ENCODE measurements around the gene FGF12. TPM values are rescaled to one million over a fixed set of nuclear protein-coding genes. Genes with fewer than 3 reads are reported as not detected.

FGF12 gene
- total RNA-seq, 2 experiments from 2014 or later: 0.06 to 1.7 TPM

GRCh38 chr3:192373032-192373431 is 354.3 kb downstream of the FGF12 start:
- Histone ChIP-seq H3K36me3 (ENCODE audit: insufficient read depth, low read length) (no peaks in the 10 kb centered on the region), H3K9me2 (ENCODE audit: insufficient read depth, low read length) (no peaks in the 10 kb centered on the region), H2AFZ (ENCODE audit: low read length) (no peak overlapping the region), H3K79me2 (ENCODE audit: insufficient read depth, low read depth, low read length) (no peaks in the 10 kb centered on the region), H3K4me3 (ENCODE audit: low read depth, low read length, poor library complexity, severe bottlenecking) (no peak overlapping the region), H3K27ac (ENCODE audit: low read depth, low read length, poor library complexity, severe bottlenecking) (no peak overlapping the region), H3K4me1 (ENCODE audit: insufficient read depth, low read length, poor library complexity, severe bottlenecking) (no peaks in the 10 kb centered on the region), H3K9me3 (ENCODE audit: low read length) (no peaks in the 10 kb centered on the region), H3K4me2 (ENCODE audit: low read length) (no peak overlapping the region), H4K20me1 (ENCODE audit: insufficient read depth, low read length) (no peaks in the 10 kb centered on the region)
- BruUV-seq (replicated peaks): no TSS peak
- no peak for DNase-seq (ENCODE audit: low spot score)
- intact Hi-C loops (cut with micrococcal nuclease; ENCODE audit: unreplicated experiment): no loop called here
- POLR2A ChIA-PET: interaction anchor here (0.8 kb wide), 1 partner anchor 12 kb away, joined by 3 read pairs; no protein-coding TSS in a partner anchor
- CTCF ChIA-PET (ENCODE audit: unreplicated experiment): no interaction called here
- no peak for TF ChIP-seq CTCF (conservative IDR thresholded peaks at IDR 0.05; ENCODE audit: low read length)
- TF ChIP-seq EZH2phosphoT487 (IDR thresholded peaks at IDR 0.05; ENCODE audit: borderline replicate concordance, low read depth, low read length): no peak

DNA sequence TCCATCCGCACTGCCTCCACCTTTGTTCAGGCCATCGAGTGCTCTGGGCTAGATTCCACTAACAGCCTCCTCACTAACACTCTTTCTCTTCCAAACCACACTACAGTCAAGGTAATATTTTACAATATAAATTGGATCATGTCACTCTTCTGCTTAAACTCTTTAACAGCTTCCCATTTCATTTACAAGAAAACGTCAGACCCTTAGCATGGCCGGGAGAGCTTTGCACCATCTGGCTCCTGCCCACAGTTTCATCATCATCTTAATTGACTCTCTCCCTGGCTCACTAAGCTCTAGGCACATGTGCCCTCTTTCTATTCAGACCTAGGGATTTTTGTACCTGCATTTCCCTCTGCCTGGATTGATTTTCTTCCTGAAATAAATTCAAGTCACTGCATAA is 354.7 kb downstream of the FGF12 start:
- Histone ChIP-seq H3K9me3 (ENCODE audit: low read length) (no peaks in the 10 kb centered on the region), H4K20me1 (ENCODE audit: insufficient read depth, low read length) (no peaks in the 10 kb centered on the region), H3K79me2 (ENCODE audit: insufficient read depth, low read depth, low read length) (no peaks in the 10 kb centered on the region), H2AFZ (ENCODE audit: low read length) (no peak overlapping the region), H3K27ac (ENCODE audit: low read depth, low read length, poor library complexity, severe bottlenecking) (no peak overlapping the region), H3K9me2 (ENCODE audit: insufficient read depth, low read length) (no peaks in the 10 kb centered on the region), H3K36me3 (ENCODE audit: insufficient read depth, low read length) (no peaks in the 10 kb centered on the region), H3K4me3 (ENCODE audit: low read depth, low read length, poor library complexity, severe bottlenecking) (no peak overlapping the region), H3K4me2 (ENCODE audit: low read length) (no peak overlapping the region), H3K4me1 (ENCODE audit: insufficient read depth, low read length, poor library complexity, severe bottlenecking) (no peaks in the 10 kb centered on the region)
- TF ChIP-seq CTCF (conservative IDR thresholded peaks at IDR 0.05; ENCODE audit: low read length) (no peak), EZH2phosphoT487 (IDR thresholded peaks at IDR 0.05; ENCODE audit: borderline replicate concordance, low read depth, low read length) (no peak)
- BruUV-seq (replicated peaks): no TSS peak
- CTCF ChIA-PET (ENCODE audit: unreplicated experiment): no interaction called here
- intact Hi-C loops (cut with micrococcal nuclease; ENCODE audit: unreplicated experiment): no loop called here
- POLR2A ChIA-PET: interaction anchor here (0.8 kb wide), 1 partner anchor 12 kb away, joined by 3 read pairs; no protein-coding TSS in a partner anchor
- no peak for DNase-seq (ENCODE audit: low spot score)

DNA sequence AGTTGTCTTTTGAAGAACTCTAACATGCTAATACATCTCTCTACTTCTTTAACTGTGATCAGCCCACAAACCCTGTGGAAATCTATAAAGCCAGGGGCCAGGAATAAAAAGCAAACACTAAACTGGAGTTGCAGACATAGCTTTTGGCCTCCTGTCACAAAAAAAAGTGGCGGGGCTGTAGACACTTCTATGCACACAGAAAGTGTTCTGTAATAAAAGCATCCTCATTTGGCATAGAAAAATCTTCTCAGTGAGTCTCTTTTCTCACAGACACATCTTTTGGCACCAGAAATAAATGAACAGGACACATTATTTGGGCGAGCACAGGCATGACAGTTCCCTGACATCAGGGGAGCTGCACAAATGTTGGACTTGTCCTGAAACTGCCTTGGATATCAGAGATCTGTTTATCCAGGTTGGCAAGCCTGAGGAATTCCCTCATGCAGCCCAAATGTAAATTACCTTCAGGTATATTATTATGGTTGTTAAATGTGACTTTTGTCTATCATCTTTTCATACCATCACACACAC is 355.4 kb downstream of the FGF12 start:
- no peaks in the 10 kb centered on the region for H3K9me3 ChIP-seq (ENCODE audit: low read length)

More for the DNA sequence above, 355.4 kb downstream of the FGF12 start:
- Histone ChIP-seq H3K4me1 (ENCODE audit: insufficient read depth, low read length, poor library complexity, severe bottlenecking) (no peaks in the 10 kb centered on the region), H3K27ac (ENCODE audit: low read depth, low read length, poor library complexity, severe bottlenecking) (no peak overlapping the region), H3K9me2 (ENCODE audit: insufficient read depth, low read length) (no peaks in the 10 kb centered on the region), H3K36me3 (ENCODE audit: insufficient read depth, low read length) (no peaks in the 10 kb centered on the region), H3K4me2 (ENCODE audit: low read length) (no peak overlapping the region), H4K20me1 (ENCODE audit: insufficient read depth, low read length) (no peaks in the 10 kb centered on the region), H3K79me2 (ENCODE audit: insufficient read depth, low read depth, low read length) (no peaks in the 10 kb centered on the region), H2AFZ (ENCODE audit: low read length) (no peak overlapping the region), H3K4me3 (ENCODE audit: low read depth, low read length, poor library complexity, severe bottlenecking) (no peak overlapping the region)
- CTCF ChIA-PET (ENCODE audit: unreplicated experiment): no interaction called here
- no peak for DNase-seq (ENCODE audit: low spot score)
- TF ChIP-seq CTCF (conservative IDR thresholded peaks at IDR 0.05; ENCODE audit: low read length) (no peak), EZH2phosphoT487 (IDR thresholded peaks at IDR 0.05; ENCODE audit: borderline replicate concordance, low read depth, low read length) (no peak)
- BruUV-seq (replicated peaks): no TSS peak
- intact Hi-C loops (cut with micrococcal nuclease; ENCODE audit: unreplicated experiment): no loop called here
- POLR2A ChIA-PET: interaction anchor here (0.7 kb wide), 1 partner anchor 81 kb away, joined by 3 read pairs; no protein-coding TSS in a partner anchor

Data from OCI-LY7 (cell line).